ENCODE measurements around the gene DKK3. TPM values are rescaled to one million over a fixed set of nuclear protein-coding genes. Genes with fewer than 3 reads are reported as not detected.
A peak's percentile ranks its signal among the peaks of the same experiment; 100 is the strongest.

Gene DKK3
- total and polyA plus RNA-seq, 2 of the 13 experiments (the other 11 are each of a cell fraction or from before 2014, with no cell fraction given): 0.09 to 0.67 TPM

GRCh38 chr11:11992257-11993212, 15.9 kb downstream of the DKK3 start (continued):
- TF ChIP-seq PRDM4 (CRISPR knock-in tag; IDR thresholded peaks at IDR 0.05; ENCODE audit: borderline replicate concordance): no peak
- TF ChIP-seq FOSL2 (CRISPR knock-in tag; IDR thresholded peaks at IDR 0.05): peak; percentile 73
- peak; percentile 66; the same call in 1 of the 2 replicates for TF ChIP-seq NR2F6 (IDR thresholded peaks at IDR 0.05)
- peak; percentile 49; the same call in 1 of the 2 replicates for TF ChIP-seq NR2F6 (CRISPR knock-in tag; IDR thresholded peaks at IDR 0.05)
- peak; percentile 29; the same call in 1 of the 2 replicates for TF ChIP-seq NCOA2 (CRISPR knock-in tag; IDR thresholded peaks at IDR 0.05)
- no peak for TF ChIP-seq NFKB2 (CRISPR knock-in tag; IDR thresholded peaks at IDR 0.05; ENCODE audit: borderline replicate concordance)
- no peak for TF ChIP-seq ZBTB1 (CRISPR knock-in tag; IDR thresholded peaks at IDR 0.05; ENCODE audit: borderline replicate concordance)
- TF ChIP-seq TRIM22 (IDR thresholded peaks at IDR 0.05): no peak
- peak; percentile 13; the same call in 1 of the 2 replicates for TF ChIP-seq ZNF460 (CRISPR knock-in tag; IDR thresholded peaks at IDR 0.05; ENCODE audit: borderline replicate concordance)
- TF ChIP-seq NONO (IDR thresholded peaks at IDR 0.05): no peak
- TF ChIP-seq NONO (CRISPR knock-in tag; conservative IDR thresholded peaks at IDR 0.05): peak; percentile 41; the same call in 1 of the 2 replicates
- TF ChIP-seq ZNF281 (CRISPR knock-in tag; IDR thresholded peaks at IDR 0.05; ENCODE audit: borderline replicate concordance): no peak
- peak; percentile 97 for TF ChIP-seq TEAD3 (CRISPR knock-in tag; optimal IDR thresholded peaks at IDR 0.05; ENCODE audit: borderline replicate concordance)
- no peak for TF ChIP-seq CBX5 (CRISPR knock-in tag; IDR thresholded peaks at IDR 0.05; ENCODE audit: borderline replicate concordance)
- TF ChIP-seq ZFX (CRISPR knock-in tag; IDR thresholded peaks at IDR 0.05; ENCODE audit: low read depth): no peak
- no peak for TF ChIP-seq ATF4 (CRISPR knock-in tag; IDR thresholded peaks at IDR 0.05)
- TF ChIP-seq PRPF4 (IDR thresholded peaks at IDR 0.05; ENCODE audit: low read depth, low read length, poor library complexity, severe bottlenecking): no peak
- TF ChIP-seq ZMYM4 (CRISPR knock-in tag; IDR thresholded peaks at IDR 0.05): peak; percentile 28; the same call in 1 of the 2 replicates
- no peak for TF ChIP-seq RBFOX2 (IDR thresholded peaks at IDR 0.05; ENCODE audit: low read depth, low read length)
- no peak for TF ChIP-seq ZNF234 (CRISPR knock-in tag; conservative IDR thresholded peaks at IDR 0.05)
- no peak for TF ChIP-seq SP140L (CRISPR knock-in tag; IDR thresholded peaks at IDR 0.05; ENCODE audit: borderline replicate concordance)

Data from HepG2 (cell line).